ENCODE measurements around the gene CD22.
A peak's percentile ranks its signal among the peaks of the same experiment; 100 is the strongest.

CD22 gene

DNA sequence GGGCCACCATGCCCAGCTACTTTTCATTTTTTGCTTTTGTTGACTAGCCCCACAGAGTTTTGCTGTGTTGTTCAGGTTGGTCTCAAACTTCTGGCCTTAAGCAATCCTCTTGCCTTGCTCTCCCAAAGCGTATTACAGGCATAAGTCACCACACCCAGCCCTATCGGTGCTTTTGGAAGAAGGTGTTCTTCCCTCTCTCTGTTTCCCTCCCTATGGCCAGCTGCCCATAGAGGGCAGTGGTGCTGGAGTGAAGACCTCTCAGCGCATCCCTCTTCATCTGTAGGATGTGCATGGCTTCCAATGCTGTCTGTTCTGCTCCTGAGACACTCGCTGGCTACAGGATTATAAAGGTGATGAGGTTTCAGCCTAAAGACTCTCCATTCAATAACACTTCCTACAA is 1.3 kb upstream of the CD22 start:
- no peak overlapping the region for H3K27ac ChIP-seq (ENCODE audit: low read length, poor library complexity, severe bottlenecking)
- no peak overlapping the region for H4K8ac ChIP-seq (ENCODE audit: low read length)
- no peaks in the 10 kb centered on the region for H3K36me3 ChIP-seq (ENCODE audit: control insufficient read depth in 1 of 2, insufficient read depth in 2 of 2, low read depth in 1 of 2, low read length in 2 of 2)
- no peak overlapping the region for H3K4me3 ChIP-seq (ENCODE audit: insufficient read depth in 1 of 2, low read depth in 1 of 2, low read length in 2 of 2)
- H3K9me3 ChIP-seq (ENCODE audit: control insufficient read depth, low read length), result no peaks in the 10 kb centered on the region
- H2BK12ac ChIP-seq (ENCODE audit: low read length in 2 of 2), result no peak overlapping the region
- no peak overlapping the region for H2BK5ac ChIP-seq (ENCODE audit: low read depth, low read length, poor library complexity, severe bottlenecking)
- peak overlapping the region in 1 of 2 experiments; percentile 65 for H3K14ac ChIP-seq (ENCODE audit: low read length in 2 of 2)
- no peaks in the 10 kb centered on the region for H3K4me1 ChIP-seq (ENCODE audit: control insufficient read depth, insufficient read depth, low read depth, low read length)
- H3K18ac ChIP-seq (ENCODE audit: low read depth in 1 of 2, low read length in 2 of 2), result no peak overlapping the region
- H2BK120ac ChIP-seq (ENCODE audit: low read depth, low read length), result no peak overlapping the region
- H3K27me3 ChIP-seq (ENCODE audit: control insufficient read depth in 1 of 2, insufficient read depth in 1 of 2, low read length in 2 of 2), result peaks cover 13 to 30% of the 10 kb centered on the region in 2 experiments
- no peak overlapping the region for H3K4me2 ChIP-seq (ENCODE audit: low read length, poor library complexity, severe bottlenecking)
- no peak overlapping the region for H3K9ac ChIP-seq (ENCODE audit: low read length)
- no peak overlapping the region for H2BK15ac ChIP-seq (ENCODE audit: low read depth, poor library complexity, severe bottlenecking)
- WGBS, result 62% methylated on average over 2 of the region's 4 CpGs
- no peaks in the 10 kb centered on the region for H3K79me1 ChIP-seq (replicated peaks; ENCODE audit: low read length, poor library complexity, severe bottlenecking)
- no peak overlapping the region for H2AFZ ChIP-seq (ENCODE audit: low read depth, low read length)
- no peak overlapping the region for H2AK5ac ChIP-seq (ENCODE audit: low read length, severe bottlenecking)
- H3K23ac ChIP-seq (ENCODE audit: low read length in 2 of 2), result no peak overlapping the region
- no peak overlapping the region for H4K91ac ChIP-seq (ENCODE audit: low read length)
- no peak for DNase-seq
- no peak overlapping the region for H3K4ac ChIP-seq (ENCODE audit: low read depth in 1 of 2, low read length in 2 of 2)

DNA sequence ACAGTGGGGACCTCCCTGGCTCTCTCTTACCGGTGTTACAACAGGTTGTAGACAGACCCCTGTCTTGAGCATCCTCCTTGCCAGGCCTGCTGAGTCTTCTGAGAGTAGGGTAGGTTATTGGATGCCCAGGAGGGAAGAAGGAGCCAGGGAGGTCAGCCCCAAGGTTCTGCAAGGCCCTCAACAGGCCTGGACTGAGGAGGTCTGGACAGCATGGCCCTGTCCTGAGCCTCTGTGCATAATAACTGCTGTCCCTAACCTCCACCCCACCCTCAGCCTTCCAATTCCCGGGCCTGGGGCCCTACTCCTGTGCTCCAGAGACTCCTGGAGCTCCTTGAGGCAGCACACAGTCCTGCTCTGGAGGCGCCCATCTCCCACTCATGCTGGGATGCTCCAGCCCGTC is 336 bp downstream of the CD22 start:
- 63% methylated on average over 4 of the region's 4 CpGs for WGBS
- Histone ChIP-seq H2BK15ac (ENCODE audit: low read depth, poor library complexity, severe bottlenecking) (no peak overlapping the region), H2BK12ac (ENCODE audit: low read length in 2 of 2) (no peak overlapping the region)

DNA sequence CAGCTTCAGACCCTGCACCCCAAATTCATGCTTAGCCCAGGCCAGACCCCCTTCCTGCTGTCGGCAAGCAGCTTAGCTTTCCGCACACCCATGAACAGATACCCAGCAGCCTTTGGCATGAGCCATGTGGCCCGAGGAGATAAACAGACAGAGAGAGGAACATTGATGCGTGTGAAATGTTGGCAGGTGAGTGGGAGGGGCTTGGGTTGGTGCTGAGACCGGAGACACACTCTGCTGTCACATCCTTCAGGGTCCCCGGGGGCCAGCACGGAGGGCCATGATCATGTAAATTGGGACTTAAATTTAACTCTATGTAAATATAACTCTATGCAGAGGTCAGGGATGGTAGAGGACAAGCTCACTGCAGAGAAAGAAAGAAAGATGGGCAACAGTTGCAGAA is 1.5 kb downstream of the CD22 start:
- Histone ChIP-seq H2BK12ac (ENCODE audit: low read length in 2 of 2) (no peak overlapping the region), H3K79me1 (replicated peaks; ENCODE audit: low read length, poor library complexity, severe bottlenecking) (no peaks in the 10 kb centered on the region), H3K14ac (ENCODE audit: low read length in 2 of 2) (no peak overlapping the region), H3K27me3 (ENCODE audit: control insufficient read depth in 1 of 2, insufficient read depth in 1 of 2, low read length in 2 of 2) (peaks cover 13 to 45% of the 10 kb centered on the region in 2 experiments), H3K27ac (ENCODE audit: low read length, poor library complexity, severe bottlenecking) (no peak overlapping the region), H3K9ac (ENCODE audit: low read length) (no peak overlapping the region), H3K4me1 (ENCODE audit: control insufficient read depth, insufficient read depth, low read depth, low read length) (no peaks in the 10 kb centered on the region), H2BK5ac (ENCODE audit: low read depth, low read length, poor library complexity, severe bottlenecking) (no peak overlapping the region), H2BK15ac (ENCODE audit: low read depth, poor library complexity, severe bottlenecking) (no peak overlapping the region), H3K4me2 (ENCODE audit: low read length, poor library complexity, severe bottlenecking) (no peak overlapping the region), H3K18ac (ENCODE audit: low read depth in 1 of 2, low read length in 2 of 2) (no peak overlapping the region), H3K9me3 (ENCODE audit: control insufficient read depth, low read length) (no peaks in the 10 kb centered on the region), H3K4me3 (ENCODE audit: insufficient read depth in 1 of 2, low read depth in 1 of 2, low read length in 2 of 2) (no peak overlapping the region), H3K36me3 (ENCODE audit: control insufficient read depth in 1 of 2, insufficient read depth in 2 of 2, low read depth in 1 of 2, low read length in 2 of 2) (no peaks in the 10 kb centered on the region), H4K91ac (ENCODE audit: low read length) (no peak overlapping the region), H2AK5ac (ENCODE audit: low read length, severe bottlenecking) (no peak overlapping the region), H2AFZ (ENCODE audit: low read depth, low read length) (no peak overlapping the region), H2BK120ac (ENCODE audit: low read depth, low read length) (no peak overlapping the region), H4K8ac (ENCODE audit: low read length) (no peak overlapping the region), H3K4ac (ENCODE audit: low read depth in 1 of 2, low read length in 2 of 2) (no peak overlapping the region), H3K23ac (ENCODE audit: low read length in 2 of 2) (no peak overlapping the region)
- DNase-seq, result no peak
- 87% methylated on average over 5 of the region's 7 CpGs for WGBS

More for the DNA sequence above, 336 bp downstream of the CD22 start:
- Histone ChIP-seq H3K18ac (ENCODE audit: low read depth in 1 of 2, low read length in 2 of 2) (no peak overlapping the region), H2AK5ac (ENCODE audit: low read length, severe bottlenecking) (no peak overlapping the region), H3K27me3 (ENCODE audit: control insufficient read depth in 1 of 2, insufficient read depth in 1 of 2, low read length in 2 of 2) (peaks cover 13 to 45% of the 10 kb centered on the region in 2 experiments), H3K9ac (ENCODE audit: low read length) (no peak overlapping the region), H3K79me1 (replicated peaks; ENCODE audit: low read length, poor library complexity, severe bottlenecking) (no peaks in the 10 kb centered on the region), H4K8ac (ENCODE audit: low read length) (no peak overlapping the region), H3K4me1 (ENCODE audit: control insufficient read depth, insufficient read depth, low read depth, low read length) (no peaks in the 10 kb centered on the region), H2BK120ac (ENCODE audit: low read depth, low read length) (no peak overlapping the region), H3K9me3 (ENCODE audit: control insufficient read depth, low read length) (no peaks in the 10 kb centered on the region), H3K14ac (ENCODE audit: low read length in 2 of 2) (no peak overlapping the region), H3K4ac (ENCODE audit: low read depth in 1 of 2, low read length in 2 of 2) (no peak overlapping the region), H3K23ac (ENCODE audit: low read length in 2 of 2) (no peak overlapping the region), H2AFZ (ENCODE audit: low read depth, low read length) (no peak overlapping the region), H3K27ac (ENCODE audit: low read length, poor library complexity, severe bottlenecking) (no peak overlapping the region), H3K4me3 (ENCODE audit: insufficient read depth in 1 of 2, low read depth in 1 of 2, low read length in 2 of 2) (no peak overlapping the region), H3K36me3 (ENCODE audit: control insufficient read depth in 1 of 2, insufficient read depth in 2 of 2, low read depth in 1 of 2, low read length in 2 of 2) (no peaks in the 10 kb centered on the region), H4K91ac (ENCODE audit: low read length) (no peak overlapping the region), H2BK5ac (ENCODE audit: low read depth, low read length, poor library complexity, severe bottlenecking) (no peak overlapping the region), H3K4me2 (ENCODE audit: low read length, poor library complexity, severe bottlenecking) (no peak overlapping the region)
- no peak for DNase-seq

GRCh38 chr19:35331551-35332214 is 2.7 kb downstream of the CD22 start:
- H2AFZ ChIP-seq (ENCODE audit: low read depth, low read length), result no peak overlapping the region
- H3K9ac ChIP-seq (ENCODE audit: low read length), result no peak overlapping the region
- no peak overlapping the region for H3K27ac ChIP-seq (ENCODE audit: low read length, poor library complexity, severe bottlenecking)
- H2BK120ac ChIP-seq (ENCODE audit: low read depth, low read length), result no peak overlapping the region
- H3K23ac ChIP-seq (ENCODE audit: low read length in 2 of 2), result peak overlapping the region in 1 of 2 experiments; percentile 51
- no peaks in the 10 kb centered on the region for H3K4me1 ChIP-seq (ENCODE audit: control insufficient read depth, insufficient read depth, low read depth, low read length)
- no peak overlapping the region for H3K4me2 ChIP-seq (ENCODE audit: low read length, poor library complexity, severe bottlenecking)
- WGBS, result 71% methylated on average over 11 of the region's 14 CpGs
- H3K36me3 ChIP-seq (ENCODE audit: control insufficient read depth in 1 of 2, insufficient read depth in 2 of 2, low read depth in 1 of 2, low read length in 2 of 2), result no peaks in the 10 kb centered on the region
- no peak overlapping the region for H2BK15ac ChIP-seq (ENCODE audit: low read depth, poor library complexity, severe bottlenecking)
- H4K8ac ChIP-seq (ENCODE audit: low read length), result no peak overlapping the region
- H2BK12ac ChIP-seq (ENCODE audit: low read length in 2 of 2), result no peak overlapping the region
- H2AK5ac ChIP-seq (ENCODE audit: low read length, severe bottlenecking), result no peak overlapping the region
- H3K9me3 ChIP-seq (ENCODE audit: control insufficient read depth, low read length), result no peaks in the 10 kb centered on the region
- no peak overlapping the region for H4K91ac ChIP-seq (ENCODE audit: low read length)
- H3K18ac ChIP-seq (ENCODE audit: low read depth in 1 of 2, low read length in 2 of 2), result no peak overlapping the region
- H3K14ac ChIP-seq (ENCODE audit: low read length in 2 of 2), result no peak overlapping the region
- peaks cover 12 to 45% of the 10 kb centered on the region in 2 experiments for H3K27me3 ChIP-seq (ENCODE audit: control insufficient read depth in 1 of 2, insufficient read depth in 1 of 2, low read length in 2 of 2)
- DNase-seq, result no peak
- no peak overlapping the region for H3K4me3 ChIP-seq (ENCODE audit: insufficient read depth in 1 of 2, low read depth in 1 of 2, low read length in 2 of 2)
- no peak overlapping the region for H2BK5ac ChIP-seq (ENCODE audit: low read depth, low read length, poor library complexity, severe bottlenecking)
- H3K79me1 ChIP-seq (replicated peaks; ENCODE audit: low read length, poor library complexity, severe bottlenecking), result no peaks in the 10 kb centered on the region
- H3K4ac ChIP-seq (ENCODE audit: low read depth in 1 of 2, low read length in 2 of 2), result no peak overlapping the region
